Upper lobe of left lung (tissue), 6 donors: Measurements from ENCODE around the gene KLHL29. TPM values are rescaled to one million over a fixed set of nuclear protein-coding genes. Genes with fewer than 3 reads are reported as not detected.

Experiments
- ATAC-seq, 2 donors: fragments of 200-7000 bp; cut with Tn5 transposase; one replicate each; pipeline ENCODE4 v1.9.1; 2022; ENCODE audit warnings: mild to moderate bottlenecking in 2 of 2, moderate library complexity in 2 of 2; ENCODE audit not compliant: low FRiP score in 2 of 2
- DNase-seq, 2 donors: peaks; one replicate each; pipeline ENCODE4 v3.0.0-alpha.2; 2019 to 2020
- H3K27ac ChIP-seq, 4 donors: fragments of 200-600 bp; sonication (generic); one replicate each; pipeline ENCODE4 v1.5.1; 2016 to 2019
- H3K27me3 ChIP-seq, 4 donors: fragments of 200-600 bp; sonication (generic); one replicate each; pipeline ENCODE4 v1.5.1; 2017 to 2019
- H3K36me3 ChIP-seq, 4 donors: fragments of 200-600 bp; sonication (generic); one replicate each; pipeline ENCODE4 v1.5.1; 2016 to 2019
- H3K4me1 ChIP-seq, 4 donors: fragments of 200-600 bp; sonication (generic); one replicate each; pipeline ENCODE4 v1.5.1; 2018 to 2019
- H3K4me3 ChIP-seq, 4 donors: fragments of 200-600 bp; sonication (generic); one replicate each; pipeline ENCODE4 v1.5.1; 2017 to 2019; ENCODE audit warnings: mild to moderate bottlenecking in 2 of 4, moderate library complexity in 1 of 4
- H3K9me3 ChIP-seq, 4 donors: fragments of 200-600 bp; sonication (generic); one replicate each; pipeline ENCODE4 v1.5.1; 2018 to 2019
- CTCF ChIP-seq, 6 experiments: fragments of 450-650 bp in 4 of 6; fragments of 200-600 bp in 2 of 6; sonication (generic) in 2 of 6; IDR thresholded peaks; one replicate each; pipeline ENCODE4 v1.5.1; 2016 to 2019; ENCODE audit warnings: antibody characterized with exemption in 6 of 6
- EP300 ChIP-seq, 4 donors: sonication (generic); formaldehyde crosslinking; IDR thresholded peaks; one replicate each; pipeline ENCODE4 v1.5.1; 2017; ENCODE audit warnings: antibody characterized with exemption in 4 of 4, control low read depth in 2 of 4
- POLR2A ChIP-seq, 4 donors: fragments of 450-650 bp; IDR thresholded peaks; one replicate each; pipeline ENCODE4 v1.5.1; 2016 to 2017; ENCODE audit warnings: antibody characterized with exemption in 4 of 4, mild to moderate bottlenecking in 2 of 4
- POLR2AphosphoS5 ChIP-seq, 2 donors: sonication (generic); formaldehyde crosslinking; IDR thresholded peaks; one replicate each; pipeline ENCODE4 v1.5.1; 2017; ENCODE audit warnings: antibody characterized with exemption in 2 of 2
- WGBS, 2 donors: methylation state at CpG; one replicate each; pipeline ENCODE4 v1.1.5; 2017 to 2018; 5-methylcytosine and 5-hydroxymethylcytosine counted together
- total RNA-seq, 6 donors: library from RNA; depleted of rRNA in 4 of 6; stranded (reverse); fragments of >200 nt in 4 of 6; gene quantifications; one replicate each; pipeline versions ENCODE4 v1.1.0 to v1.2.1, GENCODE V29; 2016 to 2021
- donor health status: DM: no; HTN: no; CAD: no; lungs with moderate emphysema.
- donor health status: DM: no; HTN: yes; CAD: no; lungs with severe emphysema.

KLHL29 gene
- total RNA-seq, 6 donors from 2014 or later: 8.6 to 34.4 (median 18.2) TPM

GRCh38 chr2:23688486-23689130 lies 303.6 kb downstream of the KLHL29 start:
- H3K4me3 ChIP-seq: no peak overlapping the region
- no peaks in the 10 kb centered on the region for H3K27me3 ChIP-seq
- H3K9me3 ChIP-seq: no peaks in the 10 kb centered on the region
- H3K27ac ChIP-seq: no peak overlapping the region
- no peak for ATAC-seq
- WGBS, 2 donors: 86 to 96% methylated on average over 14 to 15 of the region's 15 CpGs
- no peaks in the 10 kb centered on the region for H3K4me1 ChIP-seq
- TF ChIP-seq POLR2A (IDR thresholded peaks at IDR 0.05): no peak
- TF ChIP-seq POLR2AphosphoS5 (IDR thresholded peaks at IDR 0.05): no peak
- TF ChIP-seq CTCF (IDR thresholded peaks at IDR 0.05): no peak
- no peak for DNase-seq
- peaks cover 0 to 22% (median 5%) of the 10 kb centered on the region in 4 donors for H3K36me3 ChIP-seq

GRCh38 chr2:23689131-23689700 lies 304.2 kb downstream of the KLHL29 start:
- ATAC-seq: no peak
- Histone ChIP-seq H3K4me1 (no peaks in the 10 kb centered on the region), H3K36me3 (peaks cover 0 to 26% (median 5%) of the 10 kb centered on the region in 4 donors), H3K4me3 (no peak overlapping the region), H3K27ac (no peak overlapping the region), H3K27me3 (no peaks in the 10 kb centered on the region), H3K9me3 (no peaks in the 10 kb centered on the region)
- DNase-seq: no peak
- 82 to 90% methylated on average over 3 to 11 of the region's 11 CpGs for WGBS, 2 donors
- TF ChIP-seq CTCF (IDR thresholded peaks at IDR 0.05) (no peak), EP300 (IDR thresholded peaks at IDR 0.05) (no peak), POLR2AphosphoS5 (IDR thresholded peaks at IDR 0.05) (no peak), POLR2A (IDR thresholded peaks at IDR 0.05) (no peak)

- Histone ChIP-seq H3K27me3 (no peaks in the 10 kb centered on the region), H3K36me3 (peaks cover 0 to 26% (median 5%) of the 10 kb centered on the region in 4 donors), H3K4me1 (no peaks in the 10 kb centered on the region), H3K9me3 (no peaks in the 10 kb centered on the region), H3K27ac (no peak overlapping the region), H3K4me3 (no peak overlapping the region)
- no peak for DNase-seq
- TF ChIP-seq CTCF (IDR thresholded peaks at IDR 0.05): no peak
- no peak for TF ChIP-seq EP300 (IDR thresholded peaks at IDR 0.05)
- TF ChIP-seq POLR2AphosphoS5 (IDR thresholded peaks at IDR 0.05): no peak
- TF ChIP-seq POLR2A (IDR thresholded peaks at IDR 0.05): no peak
- ATAC-seq: no peak
- WGBS, 2 donors: 70 to 81% methylated on average over 2 to 7 of the region's 9 CpGs
Observed at GRCh38 chr2:23689891-23690290, 304.9 kb downstream of the KLHL29 start.

- TF ChIP-seq EP300 (IDR thresholded peaks at IDR 0.05) (no peak), CTCF (IDR thresholded peaks at IDR 0.05) (no peak), POLR2A (IDR thresholded peaks at IDR 0.05) (no peak), POLR2AphosphoS5 (IDR thresholded peaks at IDR 0.05) (no peak)
- H3K27ac ChIP-seq: no peak overlapping the region
- WGBS, 2 donors: 73 to 90% methylated on average over 23 to 25 of the region's 31 CpGs
- H3K4me1 ChIP-seq: no peaks in the 10 kb centered on the region
- H3K27me3 ChIP-seq: no peaks in the 10 kb centered on the region
- H3K36me3 ChIP-seq: peaks cover 0 to 27% (median 7%) of the 10 kb centered on the region in 4 donors
- ATAC-seq: no peak
- peak in 1 of 2 donors; percentile 80 for DNase-seq
- no peaks in the 10 kb centered on the region for H3K9me3 ChIP-seq
- H3K4me3 ChIP-seq: no peak overlapping the region
Observed at GRCh38 chr2:23690421-23691105, 305.6 kb downstream of the KLHL29 start.
